ENCODE data around the gene ANKRD49. TPM values are rescaled to one million over a fixed set of nuclear protein-coding genes. Genes with fewer than 3 reads are reported as not detected.

ANKRD49 gene, protein sequence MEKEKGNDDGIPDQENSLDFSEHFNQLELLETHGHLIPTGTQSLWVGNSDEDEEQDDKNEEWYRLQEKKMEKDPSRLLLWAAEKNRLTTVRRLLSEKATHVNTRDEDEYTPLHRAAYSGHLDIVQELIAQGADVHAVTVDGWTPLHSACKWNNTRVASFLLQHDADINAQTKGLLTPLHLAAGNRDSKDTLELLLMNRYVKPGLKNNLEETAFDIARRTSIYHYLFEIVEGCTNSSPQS
- total RNA-seq (17.1 TPM), polyA plus RNA-seq (ENCODE audit: insufficient read depth, low read depth, low replicate concordance) (12.7 TPM)
- long read RNA-seq, donor 1, partial matches to known transcripts, result 0 of 5 reads
- long read RNA-seq, donor 1, other reads (novel, unspliced or antisense), result 0 of 5 reads
- long read RNA-seq, donor 2, transcript ANKRD49-208 (2 exons, 3,002 nt), result major isoform, 5 of 6 reads
- long read RNA-seq, donor 2, partial matches to known transcripts, result 0 of 6 reads
- long read RNA-seq, donor 2, other reads (novel, unspliced or antisense), result 0 of 6 reads
- long read RNA-seq, donor 3, transcript ANKRD49-208 (2 exons, 3,002 nt), result major isoform, 8 of 13 reads
- long read RNA-seq, donor 3, transcript ANKRD49-210 (3 exons, 2,268 nt), result minor isoform, 5 of 13 reads
- long read RNA-seq, donor 3, partial matches to known transcripts, result 0 of 13 reads
- long read RNA-seq, donor 3, other reads (novel, unspliced or antisense), result 0 of 13 reads
- long read RNA-seq, donor 4, transcript ANKRD49-210 (3 exons, 2,268 nt), result major isoform, 5 of 5 reads
- long read RNA-seq, donor 4, partial matches to known transcripts, result 0 of 5 reads
- long read RNA-seq, donor 4, other reads (novel, unspliced or antisense), result 0 of 5 reads
- long read RNA-seq, donor 5, result 0 reads
- long read RNA-seq, donor 6, transcript ANKRD49-210 (3 exons, 2,268 nt), result minor isoform, 6 of 18 reads
- long read RNA-seq, donor 6, transcript ANKRD49-208 (2 exons, 3,002 nt), result major isoform, 8 of 18 reads
- long read RNA-seq, donor 6, partial matches to known transcripts, result 0 of 18 reads
- long read RNA-seq, donor 6, other reads (novel, unspliced or antisense), result 0 of 18 reads
- long read RNA-seq, donor 7, partial matches to known transcripts, result 0 of 8 reads
- long read RNA-seq, donor 7, other reads (novel, unspliced or antisense), result 2 of 8 reads
- long read RNA-seq, donor 8, transcript ANKRD49-208 (2 exons, 3,002 nt), result major isoform, 11 of 14 reads
- long read RNA-seq, donor 8, partial matches to known transcripts, result 0 of 14 reads
- long read RNA-seq, donor 8, other reads (novel, unspliced or antisense), result 0 of 14 reads
- long read RNA-seq, donor 9, partial matches to known transcripts, result 0 of 4 reads
- long read RNA-seq, donor 9, other reads (novel, unspliced or antisense), result 0 of 4 reads
- long read RNA-seq, donor 10, transcript ANKRD49-208 (2 exons, 3,002 nt), result major isoform, 5 of 8 reads
- long read RNA-seq, donor 10, partial matches to known transcripts, result 0 of 8 reads
- long read RNA-seq, donor 10, other reads (novel, unspliced or antisense), result 0 of 8 reads

DNA sequence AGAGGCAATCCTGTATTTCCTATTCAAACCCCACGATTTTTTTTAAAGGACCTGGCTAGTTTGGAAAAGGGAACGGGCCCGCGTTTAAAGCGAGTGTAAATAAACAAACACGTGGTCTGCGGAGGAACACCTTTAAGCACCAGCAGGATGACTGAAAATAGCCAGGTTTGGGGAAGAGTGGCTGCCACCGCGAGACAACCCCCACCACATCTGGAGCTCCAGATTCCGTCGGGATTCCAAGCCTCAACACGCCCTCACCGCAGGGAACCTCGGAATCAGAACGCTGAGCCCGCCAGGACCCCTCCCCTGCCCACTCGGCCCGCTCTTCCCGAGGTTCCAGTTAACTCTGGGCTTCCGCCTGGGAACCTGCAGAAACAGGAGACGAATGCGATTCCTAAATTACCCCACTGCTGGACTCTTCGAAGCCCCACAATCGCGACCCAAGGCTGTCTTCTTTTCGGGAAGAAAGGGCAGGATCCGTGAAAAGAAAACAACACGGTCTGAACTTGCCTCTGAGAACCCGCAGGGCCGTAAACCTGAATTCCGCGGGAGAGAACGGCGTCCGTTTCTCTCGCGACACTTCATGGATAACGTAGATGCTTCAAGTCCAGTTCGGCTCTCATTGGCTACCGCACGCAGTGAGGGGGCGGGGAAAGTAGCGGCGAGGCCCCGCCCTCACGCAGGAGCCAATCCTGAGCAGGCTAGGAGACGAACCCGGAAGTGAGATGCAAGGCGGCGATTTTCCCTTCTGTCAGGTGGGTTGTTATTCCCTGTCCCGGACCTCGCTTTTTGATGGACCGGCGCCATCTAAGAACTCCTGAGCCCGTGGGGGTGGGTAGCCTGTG is at the start of gene ANKRD49, which contains the start of gene MRE11:
TSS of gene ANKRD49 (plus strand) at position 704 of the 845 bp plus-strand sequence. CDS start 2,710 bp downstream, outside the sequence.
TSS of gene MRE11 (minus strand) at position 564 of the 845 bp plus-strand sequence. CDS start 1,043 bp downstream, outside the sequence.
- intact Hi-C loops (cut with DNase I), result no loop called here
- DNase-seq (peak; percentile 98 to 99 (median 99)), FAIRE-seq (peak; percentile 99)
- no peaks in the 10 kb centered on the region for H3K9me3 ChIP-seq (ENCODE audit: control insufficient read depth in 2 of 3, insufficient read depth in 1 of 3, low read length in 3 of 3)
- peaks cover 4 to 9% (median 5%) of the 10 kb centered on the region in 3 donors for H3K36me3 ChIP-seq (ENCODE audit: control insufficient read depth in 2 of 3, insufficient read depth in 3 of 3, low read length in 3 of 3)
- H3K4me3 ChIP-seq (ENCODE audit: low read length in 3 of 3), result peak within 1 kb of the TSS; percentile 73 to 96 (median 92)
- peak within 1 kb of the TSS; percentile 11 to 47 for H3K27ac ChIP-seq (ENCODE audit: low read depth in 2 of 2, low read length in 2 of 2)
- H3K4me1 ChIP-seq (ENCODE audit: control insufficient read depth in 2 of 3, insufficient read depth in 2 of 3, low read depth in 1 of 3, low read length in 3 of 3), result peaks cover 0 to 4% (median 3%) of the 10 kb centered on the region in 3 donors
- H3K9ac ChIP-seq (ENCODE audit: low read length in 3 of 3), result peak within 1 kb of the TSS; percentile 52 to 88 (median 68)
- no peaks in the 10 kb centered on the region for H3K27me3 ChIP-seq (ENCODE audit: control insufficient read depth, insufficient read depth, low read length)
- TF ChIP-seq, protein P1, sequence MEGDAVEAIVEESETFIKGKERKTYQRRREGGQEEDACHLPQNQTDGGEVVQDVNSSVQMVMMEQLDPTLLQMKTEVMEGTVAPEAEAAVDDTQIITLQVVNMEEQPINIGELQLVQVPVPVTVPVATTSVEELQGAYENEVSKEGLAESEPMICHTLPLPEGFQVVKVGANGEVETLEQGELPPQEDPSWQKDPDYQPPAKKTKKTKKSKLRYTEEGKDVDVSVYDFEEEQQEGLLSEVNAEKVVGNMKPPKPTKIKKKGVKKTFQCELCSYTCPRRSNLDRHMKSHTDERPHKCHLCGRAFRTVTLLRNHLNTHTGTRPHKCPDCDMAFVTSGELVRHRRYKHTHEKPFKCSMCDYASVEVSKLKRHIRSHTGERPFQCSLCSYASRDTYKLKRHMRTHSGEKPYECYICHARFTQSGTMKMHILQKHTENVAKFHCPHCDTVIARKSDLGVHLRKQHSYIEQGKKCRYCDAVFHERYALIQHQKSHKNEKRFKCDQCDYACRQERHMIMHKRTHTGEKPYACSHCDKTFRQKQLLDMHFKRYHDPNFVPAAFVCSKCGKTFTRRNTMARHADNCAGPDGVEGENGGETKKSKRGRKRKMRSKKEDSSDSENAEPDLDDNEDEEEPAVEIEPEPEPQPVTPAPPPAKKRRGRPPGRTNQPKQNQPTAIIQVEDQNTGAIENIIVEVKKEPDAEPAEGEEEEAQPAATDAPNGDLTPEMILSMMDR (IDR thresholded peaks at IDR 0.05; ENCODE audit: borderline replicate concordance, extremely low read depth, insufficient read depth), result no peak

DNA sequence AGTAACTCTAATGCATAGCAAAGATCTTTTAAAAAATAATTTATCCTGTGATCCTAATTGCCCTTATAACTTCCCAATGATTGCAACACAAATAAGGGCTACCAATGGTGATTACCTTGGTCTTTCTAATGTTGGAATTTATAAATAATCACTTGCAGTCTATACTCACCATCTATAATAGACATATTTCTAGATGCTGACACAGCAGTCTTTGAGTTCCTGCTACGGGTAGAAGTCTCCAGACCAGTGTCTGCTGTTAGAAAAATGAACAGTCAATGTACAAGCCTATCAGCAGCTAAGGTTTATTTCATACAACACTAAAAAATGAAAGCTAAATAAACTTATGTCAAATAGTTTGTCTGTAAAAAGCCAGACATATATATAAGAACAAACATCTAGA is 48.1 kb upstream of the ANKRD49 start:
- no peak overlapping the region for H3K27ac ChIP-seq (ENCODE audit: low read depth in 2 of 2, low read length in 2 of 2)

More for the DNA sequence above, 48.1 kb upstream of the ANKRD49 start:
- Histone ChIP-seq H3K4me3 (ENCODE audit: low read length in 3 of 3) (no peak overlapping the region), H3K36me3 (ENCODE audit: control insufficient read depth in 2 of 3, insufficient read depth in 3 of 3, low read length in 3 of 3) (peaks cover 3 to 9% (median 3%) of the 10 kb centered on the region in 3 donors), H3K27me3 (ENCODE audit: control insufficient read depth, insufficient read depth, low read length) (no peaks in the 10 kb centered on the region), H3K9me3 (ENCODE audit: control insufficient read depth in 2 of 3, insufficient read depth in 1 of 3, low read length in 3 of 3) (no peaks in the 10 kb centered on the region), H3K9ac (ENCODE audit: low read length in 3 of 3) (no peak overlapping the region), H3K4me1 (ENCODE audit: control insufficient read depth in 2 of 3, insufficient read depth in 2 of 3, low read depth in 1 of 3, low read length in 3 of 3) (no peaks in the 10 kb centered on the region)
- TF ChIP-seq, protein P1 (IDR thresholded peaks at IDR 0.05; ENCODE audit: borderline replicate concordance, extremely low read depth, insufficient read depth), result no peak
- DNase-seq (no peak), FAIRE-seq (no peak)
- intact Hi-C loops (cut with DNase I), result no loop called here

Measured in kidney (tissue), 22 donors.